BLaER1 treated with 17β-estradiol and CSF1 and Interleukin-3, amounts not matched to agents 10 nM and 100 nM (cell line): ENCODE results near the gene DLG5.
A peak's percentile ranks its signal among the peaks of the same experiment; 100 is the strongest.

Experiments
- H3K27ac ChIP-seq, 11 experiments: shearing (Covaris generic); formaldehyde crosslinking; 2 replicates each; pipeline ENCODE4 v1.8.1; 2022
- H3K27me3 ChIP-seq, 11 experiments: shearing (Covaris generic); formaldehyde crosslinking; 2 replicates each; pipeline ENCODE4 v1.8.1; 2022
- H3K36me3 ChIP-seq, 11 experiments: shearing (Covaris generic); formaldehyde crosslinking; 2 replicates each; pipeline ENCODE4 v1.8.1; 2022
- H3K4me1 ChIP-seq, 10 experiments: shearing (Covaris generic); formaldehyde crosslinking; 2 replicates each; pipeline ENCODE4 v1.8.1; 2022
- H3K4me2 ChIP-seq, 11 experiments: shearing (Covaris generic); formaldehyde crosslinking; 2 replicates each; pipeline ENCODE4 v1.8.1; 2022
- H3K4me3 ChIP-seq, 10 experiments: shearing (Covaris generic); formaldehyde crosslinking; 2 replicates each; pipeline ENCODE4 v1.8.1; 2022
- H3K9ac ChIP-seq, 11 experiments: shearing (Covaris generic); formaldehyde crosslinking; 2 replicates each; pipeline ENCODE4 v1.8.1; 2022
- H3K9me3 ChIP-seq, 11 experiments: shearing (Covaris generic); formaldehyde crosslinking; replicated peaks in 1 of 11; 2 replicates each; pipeline ENCODE4 v1.8.1; 2022
- H4K20me1 ChIP-seq, 11 experiments: shearing (Covaris generic); formaldehyde crosslinking; 2 replicates each; pipeline ENCODE4 v1.8.1; 2022
- Cebpa-rat ChIP-seq, 11 experiments: shearing (Covaris generic); IDR thresholded peaks; 2 replicates each; pipeline ENCODE4 v1.8.1; 2022

DLG5 gene

GRCh38 chr10:77844713-77845445 is 81.7 kb downstream of the DLG5 start:
- no peaks in the 10 kb centered on the region for H3K9me3 ChIP-seq
- 0 out of 22 replicates have a peak overlapping the region, but pooled peaks of 1 of the 11 experiments have one; percentile 18 for H3K9ac ChIP-seq
- peaks cover 11 to 34% (median 22%) of the 10 kb centered on the region in 10 experiments for H3K4me1 ChIP-seq
- H3K27ac ChIP-seq, result peak overlapping the region in 1 of 11 experiments; percentile 3; a peak in 1 of 22 replicates
- H3K36me3 ChIP-seq, result peaks cover 4 to 46% (median 33%) of the 10 kb centered on the region in 11 experiments; a peak in 18 of 22 replicates
- H3K4me3 ChIP-seq, result no peak overlapping the region
- no peak for TF ChIP-seq Cebpa-rat (IDR thresholded peaks at IDR 0.05)
- peaks cover 0 to 21% (median 0%) of the 10 kb centered on the region in 11 experiments; a peak in 10 of 22 replicates for H4K20me1 ChIP-seq
- H3K4me2 ChIP-seq, result peak overlapping the region in 10 of 11 experiments; percentile 14 to 68 (median 41); a peak in 18 of 22 replicates
- no peaks in the 10 kb centered on the region for H3K27me3 ChIP-seq

DNA sequence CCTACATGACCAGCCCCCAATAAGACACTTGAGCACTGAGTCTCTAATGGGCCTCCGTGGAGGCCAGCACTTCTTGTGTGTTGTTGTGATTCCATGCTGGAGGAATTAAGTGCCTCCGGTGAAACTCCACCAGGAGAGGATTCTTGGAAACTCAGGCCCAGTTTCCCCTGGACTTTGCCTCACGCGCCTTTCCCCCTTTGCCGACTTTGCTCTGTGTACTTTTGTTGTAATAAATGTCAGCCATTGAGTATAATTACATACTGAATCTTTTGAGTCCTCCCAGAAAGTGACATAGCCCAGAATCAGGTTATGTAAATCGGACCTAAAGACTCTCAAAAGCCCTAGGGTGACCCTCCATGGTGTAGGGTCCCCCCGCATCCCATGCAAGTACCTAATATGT is 82.4 kb downstream of the DLG5 start:
- no peak for TF ChIP-seq Cebpa-rat (IDR thresholded peaks at IDR 0.05)
- peaks cover 0 to 18% (median 0%) of the 10 kb centered on the region in 11 experiments; a peak in 10 of 22 replicates for H4K20me1 ChIP-seq
- H3K27me3 ChIP-seq, result no peaks in the 10 kb centered on the region
- H3K4me3 ChIP-seq, result no peak overlapping the region
- peaks cover 11 to 30% (median 21%) of the 10 kb centered on the region in 10 experiments for H3K4me1 ChIP-seq
- no peak overlapping the region for H3K27ac ChIP-seq
- H3K36me3 ChIP-seq, result peaks cover 4 to 47% (median 33%) of the 10 kb centered on the region in 11 experiments; a peak in 18 of 22 replicates
- no peak overlapping the region for H3K4me2 ChIP-seq
- no peaks in the 10 kb centered on the region for H3K9me3 ChIP-seq
- H3K9ac ChIP-seq, result no peak overlapping the region

DNA sequence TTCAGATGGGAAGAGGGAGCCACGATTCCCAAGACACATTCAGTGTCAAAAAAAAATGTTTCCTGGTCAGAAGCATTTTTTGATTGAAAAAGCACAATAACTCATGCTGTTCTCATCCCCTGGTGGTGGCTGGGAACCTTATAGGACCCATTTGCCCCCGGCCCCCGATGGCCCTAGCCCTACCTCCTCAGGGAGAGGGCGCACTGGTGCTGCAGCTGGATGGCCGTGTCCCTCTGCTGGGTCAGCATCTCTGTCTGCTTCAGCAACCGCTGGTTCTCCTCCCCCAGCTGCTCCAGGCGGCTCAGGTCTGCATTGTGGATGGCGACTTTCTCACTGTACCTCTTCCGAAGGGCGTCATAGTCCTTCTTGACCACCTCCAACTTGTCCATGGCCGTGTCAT is 83.3 kb downstream of the DLG5 start:
- no peaks in the 10 kb centered on the region for H3K27me3 ChIP-seq
- no peak for TF ChIP-seq Cebpa-rat (IDR thresholded peaks at IDR 0.05)
- H3K9me3 ChIP-seq, result no peaks in the 10 kb centered on the region
- H3K4me1 ChIP-seq, result peaks cover 11 to 28% (median 24%) of the 10 kb centered on the region in 10 experiments
- peaks cover 4 to 55% (median 33%) of the 10 kb centered on the region in 11 experiments; a peak in 18 of 22 replicates for H3K36me3 ChIP-seq
- no peak overlapping the region for H3K9ac ChIP-seq
- H3K4me2 ChIP-seq, result no peak overlapping the region
- no peak overlapping the region for H3K4me3 ChIP-seq
- H3K27ac ChIP-seq, result no peak overlapping the region
- H4K20me1 ChIP-seq, result peaks cover 0 to 16% (median 0%) of the 10 kb centered on the region in 11 experiments; a peak in 6 of 22 replicates

DNA sequence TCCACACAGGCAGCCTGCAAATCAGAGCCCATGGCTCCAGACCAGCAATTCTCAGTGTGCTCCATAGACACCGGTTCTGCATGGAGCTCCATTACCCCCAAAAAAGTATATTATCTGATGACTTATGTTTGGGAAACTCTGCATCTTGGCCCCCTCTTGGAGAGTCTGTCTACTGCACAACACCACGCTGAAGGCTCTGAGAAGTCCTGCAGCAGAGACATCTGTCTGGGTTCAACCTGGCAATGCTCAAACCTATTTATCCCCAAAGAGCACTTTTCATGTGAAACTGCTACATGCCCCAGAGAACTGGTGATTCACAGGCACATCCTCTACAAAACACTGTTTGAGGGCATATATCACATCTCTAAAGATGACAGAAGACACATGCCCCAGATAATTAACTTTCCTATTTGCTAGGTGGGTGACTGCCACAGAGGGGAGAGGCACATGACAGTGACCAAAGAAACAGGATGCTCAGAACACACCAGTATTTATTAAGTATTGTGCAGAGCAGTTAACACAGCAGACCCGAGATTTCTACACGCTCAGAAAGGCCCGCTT is 83.8 kb downstream of the DLG5 start:
- H3K36me3 ChIP-seq, result peaks cover 4 to 55% (median 33%) of the 10 kb centered on the region in 11 experiments; a peak in 18 of 22 replicates

GRCh38 chr10:77841711-77842375 is 84.7 kb downstream of the DLG5 start:
- H3K36me3 ChIP-seq, result peaks cover 4 to 55% (median 33%) of the 10 kb centered on the region in 11 experiments; a peak in 18 of 22 replicates

More for the DNA sequence above, 83.8 kb downstream of the DLG5 start:
- Histone ChIP-seq H3K4me3 (no peak overlapping the region), H3K27ac (no peak overlapping the region), H3K4me1 (peaks cover 15 to 31% (median 29%) of the 10 kb centered on the region in 10 experiments), H3K9me3 (no peaks in the 10 kb centered on the region), H4K20me1 (peaks cover 0 to 16% (median 0%) of the 10 kb centered on the region in 11 experiments; a peak in 7 of 22 replicates), H3K9ac (no peak overlapping the region), H3K4me2 (no peak overlapping the region), H3K27me3 (no peaks in the 10 kb centered on the region)
- TF ChIP-seq Cebpa-rat (IDR thresholded peaks at IDR 0.05), result no peak

GRCh38 chr10:77840636-77841035 is 85.9 kb downstream of the DLG5 start:
- H3K36me3 ChIP-seq, result peaks cover 4 to 55% (median 33%) of the 10 kb centered on the region in 11 experiments; a peak in 18 of 22 replicates

More at GRCh38 chr10:77841711-77842375, 84.7 kb downstream of the DLG5 start:
- Histone ChIP-seq H3K9ac (no peak overlapping the region), H3K27ac (no peak overlapping the region), H3K4me3 (no peak overlapping the region), H3K9me3 (no peaks in the 10 kb centered on the region), H3K4me1 (peaks cover 24 to 39% (median 34%) of the 10 kb centered on the region in 10 experiments), H4K20me1 (peaks cover 0 to 11% (median 0%) of the 10 kb centered on the region in 11 experiments; a peak in 5 of 22 replicates), H3K4me2 (no peak overlapping the region), H3K27me3 (no peaks in the 10 kb centered on the region)
- no peak for TF ChIP-seq Cebpa-rat (IDR thresholded peaks at IDR 0.05)

GRCh38 chr10:77837925-77838595 is 88.5 kb downstream of the DLG5 start:
- no peaks in the 10 kb centered on the region for H3K9me3 ChIP-seq
- no peak for TF ChIP-seq Cebpa-rat (IDR thresholded peaks at IDR 0.05)
- H3K27ac ChIP-seq, result peak overlapping the region in 4 of 11 experiments; percentile 10 to 68 (median 42); a peak in 6 of 22 replicates
- peaks cover 13 to 57% (median 32%) of the 10 kb centered on the region in 11 experiments for H3K36me3 ChIP-seq
- H3K9ac ChIP-seq, result peak overlapping the region in 5 of 11 experiments; percentile 3 to 49 (median 20); a peak in 4 of 22 replicates
- H3K27me3 ChIP-seq, result no peaks in the 10 kb centered on the region
- H3K4me2 ChIP-seq, result peak overlapping the region; percentile 81 to 97 (median 92)
- H3K4me3 ChIP-seq, result no peak overlapping the region
- H4K20me1 ChIP-seq, result peaks cover 0 to 41% (median 24%) of the 10 kb centered on the region in 11 experiments; a peak in 13 of 22 replicates
- peaks cover 35 to 48% (median 45%) of the 10 kb centered on the region in 10 experiments for H3K4me1 ChIP-seq

More at GRCh38 chr10:77840636-77841035, 85.9 kb downstream of the DLG5 start:
- no peak overlapping the region for H3K4me3 ChIP-seq
- peaks cover 0 to 15% (median 4%) of the 10 kb centered on the region in 11 experiments; a peak in 11 of 22 replicates for H4K20me1 ChIP-seq
- H3K4me2 ChIP-seq, result no peak overlapping the region
- TF ChIP-seq Cebpa-rat (IDR thresholded peaks at IDR 0.05), result no peak
- no peak overlapping the region for H3K9ac ChIP-seq
- no peaks in the 10 kb centered on the region for H3K9me3 ChIP-seq
- H3K4me1 ChIP-seq, result peaks cover 30 to 42% (median 39%) of the 10 kb centered on the region in 10 experiments
- H3K27ac ChIP-seq, result no peak overlapping the region
- H3K27me3 ChIP-seq, result no peaks in the 10 kb centered on the region
